Stomach (tissue), 4 donors: Measurements from ENCODE around the gene KLHDC1.

ENCODE experiments used
- POLR2AphosphoS5 ChIP-seq, 3 donors: sonication (generic); formaldehyde crosslinking; IDR thresholded peaks; one replicate each; pipeline ENCODE4 v1.6.1; 2016; ENCODE audit warnings: antibody characterized with exemption in 3 of 3
- TF ChIP-seq, protein P1 (sequence below), 7 experiments: fragments of 450-650 bp in 4 of 7; fragments of 200-600 bp in 3 of 7; sonication (generic) in 3 of 7; IDR thresholded peaks; one replicate each; pipeline ENCODE4 v1.5.1; 2016 to 2019; ENCODE audit warnings: antibody characterized with exemption in 7 of 7, control low read depth in 2 of 7, mild to moderate bottlenecking in 1 of 7

GRCh38 chr14:49754570-49755097, 61.7 kb downstream of the KLHDC1 start:
- TF ChIP-seq, protein P1, sequence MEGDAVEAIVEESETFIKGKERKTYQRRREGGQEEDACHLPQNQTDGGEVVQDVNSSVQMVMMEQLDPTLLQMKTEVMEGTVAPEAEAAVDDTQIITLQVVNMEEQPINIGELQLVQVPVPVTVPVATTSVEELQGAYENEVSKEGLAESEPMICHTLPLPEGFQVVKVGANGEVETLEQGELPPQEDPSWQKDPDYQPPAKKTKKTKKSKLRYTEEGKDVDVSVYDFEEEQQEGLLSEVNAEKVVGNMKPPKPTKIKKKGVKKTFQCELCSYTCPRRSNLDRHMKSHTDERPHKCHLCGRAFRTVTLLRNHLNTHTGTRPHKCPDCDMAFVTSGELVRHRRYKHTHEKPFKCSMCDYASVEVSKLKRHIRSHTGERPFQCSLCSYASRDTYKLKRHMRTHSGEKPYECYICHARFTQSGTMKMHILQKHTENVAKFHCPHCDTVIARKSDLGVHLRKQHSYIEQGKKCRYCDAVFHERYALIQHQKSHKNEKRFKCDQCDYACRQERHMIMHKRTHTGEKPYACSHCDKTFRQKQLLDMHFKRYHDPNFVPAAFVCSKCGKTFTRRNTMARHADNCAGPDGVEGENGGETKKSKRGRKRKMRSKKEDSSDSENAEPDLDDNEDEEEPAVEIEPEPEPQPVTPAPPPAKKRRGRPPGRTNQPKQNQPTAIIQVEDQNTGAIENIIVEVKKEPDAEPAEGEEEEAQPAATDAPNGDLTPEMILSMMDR (IDR thresholded peaks at IDR 0.05), result no peak
- TF ChIP-seq POLR2AphosphoS5 (IDR thresholded peaks at IDR 0.05), result no peak
